LNCAP (cell line): ENCODE results near the gene CYBRD1.

Experiments
- CTCF ChIP-seq: fragments of 450-650 bp; IDR thresholded peaks from 2 replicates; pipeline ENCODE4 v1.5.1; 2017; ENCODE audit warnings: mild to moderate bottlenecking

The CYBRD1 gene

GRCh38 chr2:171509945-171510731, 12.1 kb upstream of the CYBRD1 start:
- TF ChIP-seq CTCF: no peak

- no peak for TF ChIP-seq CTCF
These were observed 10.3 kb upstream of the CYBRD1 start for GRCh38 chr2:171512014-171512413.

- TF ChIP-seq CTCF: no peak
These were observed 9.5 kb upstream of the CYBRD1 start for GRCh38 chr2:171512683-171513195.

- no peak for TF ChIP-seq CTCF
These were observed 8.5 kb upstream of the CYBRD1 start for GRCh38 chr2:171513719-171514160.

GRCh38 chr2:171514908-171515582, 7.2 kb upstream of the CYBRD1 start:
- TF ChIP-seq CTCF: no peak

- no peak for TF ChIP-seq CTCF
These were observed 6.5 kb upstream of the CYBRD1 start for GRCh38 chr2:171515672-171516298.

- no peak for TF ChIP-seq CTCF
These were observed 5.5 kb upstream of the CYBRD1 start for GRCh38 chr2:171516793-171517192.
